Central memory CD8-positive, alpha-beta T cell (primary cell): ENCODE measurements around the gene TMIGD1.
A peak's percentile ranks its signal among the peaks of the same experiment; 100 is the strongest.

ENCODE experiments used
- ATAC-seq: fragments of 150-1000 bp; cut with Tn5 transposase; replicated peaks from 2 replicates; pipeline ENCODE4 v1.10.0; 2022; ENCODE audit warnings: mild to moderate bottlenecking, moderate FRiP score, moderate number of reproducible peaks; ENCODE audit not compliant: poor library complexity, severe bottlenecking; ENCODE audit errors: extremely low read depth
- DNase-seq, 2 donors: peaks; one replicate each; pipeline ENCODE4 v3.0.0; 2021; ENCODE audit warnings: low spot score in 2 of 2
- H3K27ac Mint-ChIP-seq: one replicate; pipeline ENCODE4 v1.8.0; 2022; ENCODE audit warnings: low read depth, mild to moderate bottlenecking, moderate library complexity, mixed read lengths
- H3K27me3 Mint-ChIP-seq: one replicate; pipeline ENCODE4 v1.8.0; 2022; ENCODE audit warnings: mixed read lengths
- H3K36me3 Mint-ChIP-seq: one replicate; pipeline ENCODE4 v1.8.0; 2022; ENCODE audit warnings: mild to moderate bottlenecking, moderate library complexity, mixed read lengths; ENCODE audit not compliant: insufficient read depth
- H3K4me1 Mint-ChIP-seq: one replicate; pipeline ENCODE4 v1.8.0; 2022; ENCODE audit warnings: mixed read lengths
- H3K4me3 Mint-ChIP-seq: one replicate; pipeline ENCODE4 v1.8.0; 2022; ENCODE audit warnings: mild to moderate bottlenecking, moderate library complexity, mixed read lengths
- H3K9me3 Mint-ChIP-seq: one replicate; pipeline ENCODE4 v1.8.0; 2022; ENCODE audit warnings: mixed read lengths

The TMIGD1 gene

DNA sequence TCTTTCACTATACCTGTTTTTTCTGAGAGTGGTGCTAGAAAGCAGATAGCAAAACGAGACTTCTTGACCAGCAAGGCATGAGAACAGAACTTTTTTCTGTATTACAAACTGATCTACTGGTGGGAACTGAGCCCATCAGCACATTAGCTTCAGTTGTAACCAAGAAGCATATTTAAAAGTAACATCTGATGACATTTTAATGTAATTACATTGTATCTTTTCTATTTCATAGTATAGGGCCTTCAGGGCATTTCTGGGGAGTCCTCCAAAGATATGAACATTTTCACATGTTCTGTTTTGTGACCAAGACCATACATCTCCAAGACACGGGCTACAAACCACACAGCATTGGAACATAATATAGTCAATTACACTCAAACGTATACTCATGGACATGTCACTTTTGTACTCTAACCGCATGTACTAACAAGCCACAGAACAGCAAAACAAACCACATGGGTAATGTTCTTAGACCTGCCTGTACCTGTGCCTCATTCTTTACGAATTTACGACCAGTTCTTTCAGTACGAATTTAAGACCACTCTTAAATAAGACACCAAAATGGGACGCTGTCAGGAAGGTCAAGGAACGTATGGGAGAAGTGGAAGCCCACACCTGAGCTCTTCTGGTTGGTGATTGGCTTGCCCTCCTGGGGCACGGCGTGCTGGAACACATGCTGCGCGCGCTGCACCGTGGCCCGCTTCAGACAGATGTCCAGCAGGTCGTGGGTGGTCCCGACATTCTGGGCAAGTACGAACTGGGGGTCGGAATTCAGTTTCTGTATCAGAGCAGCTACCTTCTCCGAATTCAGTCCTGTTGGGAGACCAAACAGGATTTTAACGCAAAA, 42.9 kb downstream of the TMIGD1 start:
- ATAC-seq (peak; percentile 47), DNase-seq (no peak)
- Mint-ChIP-seq H3K9me3 (no peaks in the 10 kb centered on the region), H3K27ac (peak overlapping the region; percentile 45), H3K4me1 (peaks cover 8% of the 10 kb centered on the region), H3K36me3 (peaks cover 25% of the 10 kb centered on the region), H3K4me3 (peak overlapping the region; percentile 85), H3K27me3 (no peaks in the 10 kb centered on the region)

DNA sequence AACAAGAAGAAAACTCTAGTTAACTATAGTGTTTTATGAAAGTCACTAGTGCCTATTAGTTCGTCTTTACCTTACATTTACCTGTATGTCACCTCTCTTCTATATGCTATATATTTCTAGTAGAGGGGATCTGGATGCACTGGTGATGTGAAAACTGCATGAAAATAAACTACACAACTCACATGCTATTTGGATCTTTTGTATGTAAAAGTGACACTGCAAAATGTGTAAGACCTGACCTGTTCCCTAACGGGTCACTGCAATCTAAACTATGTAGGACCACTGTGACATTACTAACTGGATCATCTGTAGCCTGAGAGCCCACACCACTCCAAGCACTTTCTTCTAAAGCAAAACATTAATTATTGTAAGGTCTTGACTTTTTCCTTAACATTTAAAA, 43.8 kb downstream of the TMIGD1 start:
- Mint-ChIP-seq H3K36me3 (peaks cover 29% of the 10 kb centered on the region), H3K4me3 (peak overlapping the region; percentile 85), H3K27ac (no peak overlapping the region), H3K4me1 (peaks cover 8% of the 10 kb centered on the region), H3K9me3 (no peaks in the 10 kb centered on the region), H3K27me3 (no peaks in the 10 kb centered on the region)
- DNase-seq = no peak
- no peak for ATAC-seq

DNA sequence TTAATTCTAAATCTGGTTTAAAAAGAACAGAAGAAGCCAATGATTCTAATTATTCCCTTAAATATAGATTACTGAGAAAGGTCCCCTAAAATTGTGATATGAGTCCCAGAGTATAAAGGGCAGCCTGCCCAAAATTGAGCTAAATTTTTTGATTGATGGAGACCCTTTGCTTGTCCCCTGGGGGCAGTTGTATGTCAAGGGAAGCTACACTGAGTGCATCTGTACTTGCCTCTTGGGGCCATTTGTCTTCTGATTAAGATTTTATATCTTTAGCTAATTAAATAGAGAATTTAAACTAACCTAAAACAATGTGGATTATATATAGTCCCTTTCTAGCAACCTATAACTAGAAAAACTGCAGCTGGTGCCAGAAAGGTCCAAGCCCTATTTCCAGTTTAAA, 54.7 kb downstream of the TMIGD1 start:
- no peaks in the 10 kb centered on the region for H3K27me3 Mint-ChIP-seq
- DNase-seq = no peak
- peaks cover 50% of the 10 kb centered on the region for H3K36me3 Mint-ChIP-seq
- H3K4me3 Mint-ChIP-seq = no peak overlapping the region
- no peaks in the 10 kb centered on the region for H3K4me1 Mint-ChIP-seq
- ATAC-seq = no peak
- no peaks in the 10 kb centered on the region for H3K9me3 Mint-ChIP-seq
- H3K27ac Mint-ChIP-seq = no peak overlapping the region

DNA sequence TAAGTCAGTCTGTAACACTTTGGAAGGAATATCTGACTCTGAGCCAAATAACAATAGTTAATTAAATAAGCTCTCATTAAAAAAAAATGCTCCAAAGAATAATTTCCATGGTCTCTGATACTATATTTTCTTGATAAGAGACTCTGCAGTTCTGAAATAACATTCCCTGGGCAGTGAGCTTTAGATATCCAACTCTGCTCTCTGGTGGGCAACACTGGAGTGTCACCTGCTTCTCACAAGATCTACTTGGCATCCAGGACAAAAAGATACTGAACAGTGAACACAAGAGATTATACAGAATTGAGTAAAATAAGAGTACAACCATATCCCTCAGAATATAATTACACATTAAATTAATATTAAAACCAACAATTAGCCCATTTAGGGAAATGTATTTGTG, 55.8 kb downstream of the TMIGD1 start:
- DNase-seq (no peak), ATAC-seq (no peak)
- Mint-ChIP-seq H3K36me3 (peaks cover 54% of the 10 kb centered on the region), H3K27ac (no peak overlapping the region), H3K27me3 (no peaks in the 10 kb centered on the region), H3K4me1 (no peaks in the 10 kb centered on the region), H3K4me3 (no peak overlapping the region), H3K9me3 (no peaks in the 10 kb centered on the region)

DNA sequence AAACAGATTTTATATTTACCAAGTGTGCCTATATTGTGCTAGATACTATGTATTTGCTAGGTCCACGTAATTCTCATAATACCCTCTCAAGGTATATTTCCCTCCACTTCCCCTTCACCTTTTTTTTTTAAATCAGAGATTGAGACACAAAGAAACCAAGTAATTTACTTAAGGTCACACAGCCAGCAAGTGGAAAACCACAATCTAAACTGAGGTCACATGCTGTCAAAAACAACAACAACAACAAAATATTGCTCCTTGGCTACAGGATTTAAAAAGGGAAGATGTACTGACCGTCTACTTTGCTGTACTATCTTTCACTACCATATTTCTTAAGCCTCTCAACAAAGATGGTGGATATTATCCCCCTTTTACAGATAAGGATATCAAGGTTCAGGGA, 57.9 kb downstream of the TMIGD1 start:
- Mint-ChIP-seq H3K27ac (no peak overlapping the region), H3K36me3 (peaks cover 60% of the 10 kb centered on the region), H3K4me1 (no peaks in the 10 kb centered on the region), H3K27me3 (no peaks in the 10 kb centered on the region), H3K4me3 (no peak overlapping the region), H3K9me3 (no peaks in the 10 kb centered on the region)
- ATAC-seq (no peak), DNase-seq (no peak)

DNA sequence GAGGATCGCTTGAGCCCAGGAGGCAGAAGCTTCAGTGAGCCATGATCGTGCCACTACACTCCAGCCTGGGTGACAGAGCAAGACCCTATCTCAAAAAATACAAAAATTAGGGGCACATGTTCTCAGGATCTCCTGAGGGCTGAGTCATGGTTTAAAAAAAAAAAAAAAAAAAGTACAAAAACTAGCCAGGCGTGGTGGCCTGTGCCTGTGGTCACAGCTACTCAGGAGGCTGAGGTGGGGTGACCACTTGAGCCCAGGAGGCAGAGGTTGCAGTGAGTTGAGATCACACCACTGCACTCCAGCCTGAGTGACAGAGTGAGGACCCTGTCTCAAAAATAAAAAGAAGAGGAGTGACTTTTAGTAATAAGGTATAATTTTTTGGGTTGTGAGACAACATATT, 59.0 kb downstream of the TMIGD1 start:
- Mint-ChIP-seq H3K27ac (no peak overlapping the region), H3K4me3 (no peak overlapping the region), H3K27me3 (no peaks in the 10 kb centered on the region), H3K4me1 (no peaks in the 10 kb centered on the region), H3K36me3 (peaks cover 60% of the 10 kb centered on the region), H3K9me3 (no peaks in the 10 kb centered on the region)
- DNase-seq = no peak
- ATAC-seq = no peak

DNA sequence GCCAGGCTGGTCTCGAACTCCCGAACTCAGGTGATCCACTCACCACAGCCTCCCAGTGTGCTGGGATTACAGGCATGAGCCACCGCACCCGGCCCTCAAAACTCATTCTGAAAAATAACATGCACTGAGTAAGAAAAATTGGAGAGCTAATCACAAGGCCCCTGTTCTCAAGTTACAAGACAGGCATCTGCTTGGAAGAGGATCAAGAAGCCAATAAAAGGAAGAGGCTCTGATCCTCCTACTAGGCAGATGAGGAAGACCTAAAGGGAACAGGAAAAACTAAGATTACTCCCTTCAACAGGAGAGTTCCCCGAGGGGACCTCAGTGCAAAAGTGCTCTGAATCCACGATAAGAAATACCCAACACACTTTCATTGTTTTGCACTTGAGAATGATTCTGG, 60.5 kb downstream of the TMIGD1 start:
- ATAC-seq = no peak
- Mint-ChIP-seq H3K36me3 (peaks cover 63% of the 10 kb centered on the region), H3K27me3 (no peaks in the 10 kb centered on the region), H3K9me3 (no peaks in the 10 kb centered on the region), H3K4me1 (no peaks in the 10 kb centered on the region), H3K4me3 (no peak overlapping the region), H3K27ac (no peak overlapping the region)
- no peak for DNase-seq

DNA sequence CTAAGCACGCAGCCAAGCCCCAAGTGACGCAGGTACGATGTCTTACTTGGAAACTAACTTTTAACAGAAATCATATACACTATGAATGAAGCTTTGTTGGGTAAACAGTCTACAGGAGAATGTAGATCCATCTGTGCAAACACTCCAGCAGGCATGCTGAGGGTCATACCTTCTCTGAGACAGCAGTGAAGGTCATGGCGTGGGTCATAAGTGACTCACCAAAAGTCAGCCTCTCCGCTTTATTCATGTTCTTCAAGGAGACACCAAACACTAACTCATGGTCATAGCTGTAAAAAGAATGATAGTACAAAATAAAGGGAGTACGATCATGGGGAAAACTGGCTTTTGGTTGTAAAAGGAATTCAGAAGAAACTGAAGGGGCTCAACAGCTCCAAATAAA, 62.8 kb downstream of the TMIGD1 start:
- Mint-ChIP-seq H3K4me1 (no peaks in the 10 kb centered on the region), H3K4me3 (no peak overlapping the region), H3K9me3 (no peaks in the 10 kb centered on the region), H3K27me3 (no peaks in the 10 kb centered on the region), H3K36me3 (peaks cover 68% of the 10 kb centered on the region), H3K27ac (no peak overlapping the region)
- DNase-seq = no peak
- no peak for ATAC-seq

DNA sequence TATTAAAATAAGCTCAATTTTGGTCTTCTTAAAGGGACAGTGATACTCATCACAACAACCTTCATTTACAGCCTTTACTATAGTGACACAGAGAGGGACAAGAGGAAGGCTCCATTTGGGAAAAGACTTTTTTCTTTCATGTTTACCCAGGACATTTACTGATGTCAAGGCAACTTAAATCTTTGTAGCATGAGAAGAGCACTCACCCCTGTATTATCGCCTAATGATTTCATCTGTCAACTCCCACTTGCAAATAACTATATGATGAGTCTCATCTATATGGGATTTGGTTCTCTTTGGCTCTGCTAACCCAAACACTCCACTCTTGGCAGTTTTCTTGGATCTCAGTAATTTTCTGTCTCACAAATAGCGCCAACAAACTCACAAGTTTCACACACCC, 66.2 kb downstream of the TMIGD1 start:
- no peak for ATAC-seq
- DNase-seq = no peak
- Mint-ChIP-seq H3K4me1 (no peaks in the 10 kb centered on the region), H3K4me3 (no peak overlapping the region), H3K9me3 (no peaks in the 10 kb centered on the region), H3K36me3 (peaks cover 65% of the 10 kb centered on the region), H3K27me3 (no peaks in the 10 kb centered on the region), H3K27ac (no peak overlapping the region)
